ENCODE results near the gene CLVS2. TPM values are rescaled to one million over a fixed set of nuclear protein-coding genes. Genes with fewer than 3 reads are reported as not detected.

Gene CLVS2
- polyA plus RNA-seq, 1 donor (not counting 4 experiments of a cell fraction or from before 2014, with no cell fraction given): not detected

DNA sequence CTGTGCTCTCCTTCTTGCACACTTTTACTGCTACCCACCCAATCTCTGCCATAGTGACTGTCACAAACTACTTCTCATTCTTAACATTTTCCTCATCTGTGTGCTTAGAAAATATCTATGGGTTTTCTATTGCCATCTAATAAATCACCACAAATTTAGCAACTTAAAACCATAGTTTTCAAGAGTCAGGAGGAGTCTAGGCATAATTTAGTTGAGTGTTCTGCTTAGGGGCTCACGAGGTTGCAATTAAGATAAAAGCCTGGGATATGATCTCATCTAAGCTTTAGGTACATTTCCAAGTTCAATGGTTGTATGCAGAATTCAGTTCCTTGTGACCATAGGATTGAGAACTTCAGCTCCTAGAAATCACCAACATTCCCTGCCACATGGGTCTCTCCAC is 98.8 kb downstream of the CLVS2 start:
- no peaks in the 10 kb centered on the region for H3K9me3 ChIP-seq (ENCODE audit: control insufficient read depth, low read depth, low read length)
- H3K4me2 ChIP-seq (ENCODE audit: control insufficient read depth, extremely low read depth, insufficient read depth, low read depth, low read length): no peak overlapping the region
- no peak overlapping the region for H3K9ac ChIP-seq (ENCODE audit: control insufficient read depth, extremely low read depth, insufficient read depth, low read length)
- TF ChIP-seq, protein P1, sequence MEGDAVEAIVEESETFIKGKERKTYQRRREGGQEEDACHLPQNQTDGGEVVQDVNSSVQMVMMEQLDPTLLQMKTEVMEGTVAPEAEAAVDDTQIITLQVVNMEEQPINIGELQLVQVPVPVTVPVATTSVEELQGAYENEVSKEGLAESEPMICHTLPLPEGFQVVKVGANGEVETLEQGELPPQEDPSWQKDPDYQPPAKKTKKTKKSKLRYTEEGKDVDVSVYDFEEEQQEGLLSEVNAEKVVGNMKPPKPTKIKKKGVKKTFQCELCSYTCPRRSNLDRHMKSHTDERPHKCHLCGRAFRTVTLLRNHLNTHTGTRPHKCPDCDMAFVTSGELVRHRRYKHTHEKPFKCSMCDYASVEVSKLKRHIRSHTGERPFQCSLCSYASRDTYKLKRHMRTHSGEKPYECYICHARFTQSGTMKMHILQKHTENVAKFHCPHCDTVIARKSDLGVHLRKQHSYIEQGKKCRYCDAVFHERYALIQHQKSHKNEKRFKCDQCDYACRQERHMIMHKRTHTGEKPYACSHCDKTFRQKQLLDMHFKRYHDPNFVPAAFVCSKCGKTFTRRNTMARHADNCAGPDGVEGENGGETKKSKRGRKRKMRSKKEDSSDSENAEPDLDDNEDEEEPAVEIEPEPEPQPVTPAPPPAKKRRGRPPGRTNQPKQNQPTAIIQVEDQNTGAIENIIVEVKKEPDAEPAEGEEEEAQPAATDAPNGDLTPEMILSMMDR (optimal IDR thresholded peaks at IDR 0.05 in 1 of 3, IDR thresholded peaks at IDR 0.05 in 1 of 3, conservative IDR thresholded peaks at IDR 0.05 in 1 of 3; ENCODE audit: extremely low read depth in 1 of 3, insufficient read depth in 2 of 3, low read length in 3 of 3): no peak
- no peak for TF ChIP-seq EZH2 (IDR thresholded peaks at IDR 0.05; ENCODE audit: low read length)
- peaks cover 24% of the 10 kb centered on the region for H3K4me1 ChIP-seq (ENCODE audit: control insufficient read depth, extremely low read depth, insufficient read depth, low read length)
- H4K20me1 ChIP-seq (ENCODE audit: control insufficient read depth, extremely low read depth, insufficient read depth, low read length): no peaks in the 10 kb centered on the region
- H3K79me2 ChIP-seq (ENCODE audit: control insufficient read depth, insufficient read depth, low read length): no peaks in the 10 kb centered on the region
- dilution Hi-C loops (cut with MboI; ENCODE audit: extremely low pct_ligation_motif_present, low sequenced_read_pairs): no loop called here
- no peak overlapping the region for H2AFZ ChIP-seq (ENCODE audit: control insufficient read depth, low read length)
- H3K4me3 ChIP-seq (ENCODE audit: control insufficient read depth in 2 of 3, extremely low read depth in 1 of 3, insufficient read depth in 2 of 3, low read depth in 1 of 3, low read length in 3 of 3): no peak overlapping the region
- DNase-seq (ENCODE audit: low read depth, low spot score) (no peak), FAIRE-seq (no peak)
- no peak overlapping the region for H3K27ac ChIP-seq (ENCODE audit: control insufficient read depth, insufficient read depth, low read length)
- no peaks in the 10 kb centered on the region for H3K36me3 ChIP-seq (ENCODE audit: control insufficient read depth in 2 of 2, extremely low read depth in 1 of 2, insufficient read depth in 2 of 2, low read length in 2 of 2)
- H3K9me1 ChIP-seq (ENCODE audit: control insufficient read depth, extremely low read depth, insufficient read depth, low read length): no peaks in the 10 kb centered on the region
- H3K27me3 ChIP-seq (ENCODE audit: control insufficient read depth, extremely low read depth, insufficient read depth, low read length): no peaks in the 10 kb centered on the region

DNA sequence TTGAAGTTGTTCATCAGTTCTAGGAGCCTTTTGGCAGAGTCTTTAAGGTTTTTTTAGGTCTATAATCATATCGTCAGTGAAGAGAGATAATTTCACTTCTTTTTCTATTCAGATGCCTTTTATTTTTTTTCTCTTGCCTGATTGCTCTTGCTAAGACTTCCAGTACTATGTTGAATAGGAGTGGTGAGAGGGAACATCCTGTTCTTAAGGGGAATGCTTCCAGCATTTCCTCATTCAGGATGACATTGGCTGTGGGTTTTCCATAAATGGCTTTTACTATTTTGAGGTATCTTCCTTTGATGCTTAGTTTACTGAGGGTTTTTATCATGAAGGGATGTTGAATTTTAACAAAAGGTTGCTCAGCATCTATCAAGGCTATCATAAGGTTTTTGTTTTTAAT is 109.5 kb downstream of the CLVS2 start:
- no peaks in the 10 kb centered on the region for H3K9me3 ChIP-seq (ENCODE audit: control insufficient read depth, low read depth, low read length)
- TF ChIP-seq EZH2 (IDR thresholded peaks at IDR 0.05; ENCODE audit: low read length): no peak
- TF ChIP-seq, protein P1 (optimal IDR thresholded peaks at IDR 0.05 in 1 of 3, IDR thresholded peaks at IDR 0.05 in 1 of 3, conservative IDR thresholded peaks at IDR 0.05 in 1 of 3; ENCODE audit: extremely low read depth in 1 of 3, insufficient read depth in 2 of 3, low read length in 3 of 3): no peak
- no peaks in the 10 kb centered on the region for H3K79me2 ChIP-seq (ENCODE audit: control insufficient read depth, insufficient read depth, low read length)
- no peak for FAIRE-seq
- H4K20me1 ChIP-seq (ENCODE audit: control insufficient read depth, extremely low read depth, insufficient read depth, low read length): no peaks in the 10 kb centered on the region
- H3K4me3 ChIP-seq (ENCODE audit: control insufficient read depth in 2 of 3, extremely low read depth in 1 of 3, insufficient read depth in 2 of 3, low read depth in 1 of 3, low read length in 3 of 3): no peak overlapping the region
- no peaks in the 10 kb centered on the region for H3K4me1 ChIP-seq (ENCODE audit: control insufficient read depth, extremely low read depth, insufficient read depth, low read length)
- no peak for DNase-seq (ENCODE audit: low read depth, low spot score)
- H3K27me3 ChIP-seq (ENCODE audit: control insufficient read depth, extremely low read depth, insufficient read depth, low read length): no peaks in the 10 kb centered on the region
- H2AFZ ChIP-seq (ENCODE audit: control insufficient read depth, low read length): no peak overlapping the region
- no peak overlapping the region for H3K27ac ChIP-seq (ENCODE audit: control insufficient read depth, insufficient read depth, low read length)
- H3K36me3 ChIP-seq (ENCODE audit: control insufficient read depth in 2 of 2, extremely low read depth in 1 of 2, insufficient read depth in 2 of 2, low read length in 2 of 2): no peaks in the 10 kb centered on the region
- dilution Hi-C loops (cut with MboI; ENCODE audit: extremely low pct_ligation_motif_present, low sequenced_read_pairs): no loop called here
- no peak overlapping the region for H3K4me2 ChIP-seq (ENCODE audit: control insufficient read depth, extremely low read depth, insufficient read depth, low read depth, low read length)
- no peak overlapping the region for H3K9ac ChIP-seq (ENCODE audit: control insufficient read depth, extremely low read depth, insufficient read depth, low read length)
- no peaks in the 10 kb centered on the region for H3K9me1 ChIP-seq (ENCODE audit: control insufficient read depth, extremely low read depth, insufficient read depth, low read length)

All from keratinocyte (primary cell).